Measurements from ENCODE around the gene SPANXN3.
"Not testable (repeated sequence)": the region's sequence is repeated elsewhere in the genome, so short reads cannot be mapped to it uniquely, and the experiment has no call there.

Gene SPANXN3

GRCh38 chrX:143517375-143517774 lies at the start of gene SPANXN3:
TSS of gene SPANXN3 (minus strand) at chrX:143517475. CDS start at chrX:143517391, 84 bp downstream.
- not testable (repeated sequence) for DNase-seq

GRCh38 chrX:143536176-143536575 lies 18.9 kb upstream of the SPANXN3 start:
- DNase-seq: no peak

- not testable (repeated sequence) for DNase-seq
Observed at GRCh38 chrX:143502196-143502595, 15.1 kb downstream of the SPANXN3 start.

- no peak for DNase-seq
Observed at GRCh38 chrX:143500751-143501150, 16.5 kb downstream of the SPANXN3 start.

GRCh38 chrX:143486105-143486504 lies 31.2 kb downstream of the SPANXN3 start:
- no peak for DNase-seq

- no peak for DNase-seq
Observed at GRCh38 chrX:143476751-143477150, 40.5 kb downstream of the SPANXN3 start.

GRCh38 chrX:143472347-143472938 lies 44.8 kb downstream of the SPANXN3 start:
- DNase-seq: no peak

GRCh38 chrX:143466130-143466529 lies 51.1 kb downstream of the SPANXN3 start:
- DNase-seq: no peak

GRCh38 chrX:143462696-143463095 lies 54.6 kb downstream of the SPANXN3 start:
- DNase-seq: no peak

- DNase-seq: no peak
Observed at GRCh38 chrX:143461606-143462005, 55.7 kb downstream of the SPANXN3 start.

Data from hematopoietic multipotent progenitor cell treated with erythropoietin and hydrocortisone succinate and interleukin-3 and kit ligand, for 6 days (in vitro differentiated cells).